Bronchial epithelial cell (primary cell): ENCODE results near the gene NCL. TPM values are rescaled to one million over a fixed set of nuclear protein-coding genes. Genes with fewer than 3 reads are reported as not detected.

Experiments
- DNase-seq: peaks from one replicate; pipeline ENCODE4 v3.0.0-alpha.2; 2010; ENCODE audit warnings: low read depth
- FAIRE-seq: peaks from 2 replicates; lab custom pipeline; 2011; peaks lifted over from hg19 to GRCh38; lab: Jason Lieb, UNC
- H3K27me3 ChIP-seq: 2 replicates; pipeline ENCODE4 v1.5.1; 2011; ENCODE audit warnings: low read length; ENCODE audit not compliant: control insufficient read depth, insufficient read depth
- H3K36me3 ChIP-seq: 2 replicates; pipeline ENCODE4 v1.5.1; 2011; ENCODE audit warnings: low read length; ENCODE audit not compliant: control insufficient read depth, insufficient read depth
- H3K4me3 ChIP-seq: 2 replicates; pipeline ENCODE4 v1.5.1; 2011; ENCODE audit warnings: mild to moderate bottlenecking, low read depth, low read length, control low read depth
- CTCF ChIP-seq: IDR thresholded peaks from 2 replicates; pipeline ENCODE4 v1.5.1; 2011; ENCODE audit warnings: mild to moderate bottlenecking, moderate library complexity, low read length, control low read depth, inconsistent platforms; ENCODE audit not compliant: insufficient read depth, severe bottlenecking
- total RNA-seq: library from RNA; depleted of rRNA; stranded (reverse); fragments of >200 nt; gene quantifications from 2 replicates; pipeline ENCODE4 v1.2.1, GENCODE V29; 2014

Gene NCL
- total RNA-seq, 1 donor from 2014 or later, result 134 TPM

DNA sequence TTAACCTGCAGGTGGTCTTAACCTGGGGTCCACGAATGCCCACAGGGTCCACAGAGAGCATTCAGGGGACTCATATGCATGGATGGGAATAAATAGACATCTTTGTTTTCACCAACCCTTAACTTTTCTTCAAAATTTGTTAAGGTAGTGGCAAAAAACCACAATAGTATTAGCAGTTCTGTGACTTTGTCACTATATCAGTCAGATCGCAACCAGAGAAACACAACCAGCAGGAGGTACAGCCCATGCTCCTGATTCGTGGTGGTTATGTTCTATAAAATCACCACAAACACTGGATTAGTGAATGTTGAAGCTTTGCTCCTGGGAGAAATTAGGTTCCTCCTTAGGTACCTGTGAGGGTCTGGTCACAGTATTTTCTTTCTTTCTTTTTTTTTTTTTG lies 37.2 kb downstream of the NCL start:
- H3K4me3 ChIP-seq, result no peak overlapping the region
- FAIRE-seq, result no peak
- no peak for DNase-seq
- TF ChIP-seq CTCF, result no peak
- no peaks in the 10 kb centered on the region for H3K36me3 ChIP-seq
- no peaks in the 10 kb centered on the region for H3K27me3 ChIP-seq

- DNase-seq (no peak), FAIRE-seq (no peak)
- TF ChIP-seq CTCF, result no peak
- Histone ChIP-seq H3K27me3 (no peaks in the 10 kb centered on the region), H3K36me3 (no peaks in the 10 kb centered on the region), H3K4me3 (no peak overlapping the region)
Measured at GRCh38 chr2:231425811-231426703, 38.2 kb downstream of the NCL start.

DNA sequence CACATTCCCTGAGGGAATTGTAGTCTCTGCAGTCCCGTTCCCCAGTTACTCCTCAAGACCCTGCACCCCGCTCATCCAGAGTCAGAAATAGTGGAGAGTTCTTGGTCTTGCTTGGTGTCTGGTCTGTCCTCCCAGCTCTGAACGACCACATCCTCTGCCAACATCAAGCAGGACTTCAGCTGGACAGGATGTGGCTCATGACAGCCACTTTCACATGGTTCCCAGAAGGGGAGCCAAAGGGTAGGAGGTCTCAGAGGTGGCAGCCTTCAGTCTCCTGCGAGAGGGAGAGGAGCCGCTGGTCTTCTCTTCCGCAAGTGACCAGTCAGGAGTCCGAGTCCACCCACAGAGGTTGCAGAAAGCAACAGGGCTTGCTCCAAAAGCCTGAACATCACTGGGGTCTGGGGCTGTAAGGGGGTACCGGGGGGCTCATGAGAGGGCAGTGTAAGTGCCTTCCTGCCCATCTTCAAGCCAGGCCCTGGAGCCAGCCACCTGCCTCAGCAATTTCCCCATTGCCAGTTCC lies 38.9 kb downstream of the NCL start:
- Histone ChIP-seq H3K36me3 (no peaks in the 10 kb centered on the region), H3K4me3 (no peak overlapping the region), H3K27me3 (no peaks in the 10 kb centered on the region)
- no peak for FAIRE-seq
- TF ChIP-seq CTCF, result no peak
- DNase-seq, result no peak

DNA sequence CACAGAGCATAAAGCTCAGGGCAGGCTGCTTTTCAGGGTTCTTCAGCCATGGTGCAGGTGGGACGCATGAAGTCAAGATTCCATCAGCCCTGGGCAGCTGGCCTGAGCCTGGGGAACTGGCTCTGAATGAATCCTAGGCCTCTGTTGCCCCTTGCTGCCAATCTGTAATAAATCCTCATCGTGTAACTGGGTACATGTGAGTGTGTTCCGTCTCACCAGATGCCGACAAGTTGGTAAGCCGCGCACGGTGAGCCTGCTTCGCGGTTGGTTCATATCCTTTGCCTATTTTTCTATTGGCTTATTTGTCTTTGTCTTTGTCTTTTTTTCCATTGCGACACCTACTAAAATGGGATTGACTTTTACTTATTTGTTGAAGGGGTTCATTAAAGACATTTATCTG lies 41.1 kb downstream of the NCL start:
- no peak for TF ChIP-seq CTCF
- FAIRE-seq (no peak), DNase-seq (no peak)
- no peaks in the 10 kb centered on the region for H3K27me3 ChIP-seq
- no peaks in the 10 kb centered on the region for H3K36me3 ChIP-seq
- no peak overlapping the region for H3K4me3 ChIP-seq

GRCh38 chr2:231422056-231422455 lies 42.2 kb downstream of the NCL start:
- Histone ChIP-seq H3K27me3 (no peaks in the 10 kb centered on the region), H3K36me3 (no peaks in the 10 kb centered on the region), H3K4me3 (no peak overlapping the region)
- DNase-seq (no peak), FAIRE-seq (no peak)
- TF ChIP-seq CTCF, result no peak
